ENCODE data around the gene TPM4.
A peak's percentile ranks its signal among the peaks of the same experiment; 100 is the strongest.
"Not testable (repeated sequence)": the region's sequence is repeated elsewhere in the genome, so short reads cannot be mapped to it uniquely, and the experiment has no call there.

The TPM4 gene

GRCh38 chr19:16084067-16084685 is 7.9 kb downstream of the TPM4 start:
- no peak for TF ChIP-seq CTCF (conservative IDR thresholded peaks at IDR 0.05; ENCODE audit: low read length)
- no peak overlapping the region for H3K4me3 ChIP-seq (ENCODE audit: low read length)
- no peak for DNase-seq (ENCODE audit: low read depth)

- no peak overlapping the region for H3K4me3 ChIP-seq (ENCODE audit: low read length)
- peak; percentile 54 for DNase-seq (ENCODE audit: low read depth)
- TF ChIP-seq CTCF (conservative IDR thresholded peaks at IDR 0.05; ENCODE audit: low read length): no peak
These were observed 8.8 kb downstream of the TPM4 start for GRCh38 chr19:16085115-16085514.

- H3K4me3 ChIP-seq (ENCODE audit: low read length); DNase-seq (ENCODE audit: low read depth): not testable (repeated sequence)
These were observed 11.1 kb downstream of the TPM4 start for GRCh38 chr19:16087404-16087803.

GRCh38 chr19:16087940-16088339 is 11.6 kb downstream of the TPM4 start:
- H3K4me3 ChIP-seq (ENCODE audit: low read length): no peak overlapping the region
- TF ChIP-seq CTCF (conservative IDR thresholded peaks at IDR 0.05; ENCODE audit: low read length): no peak
- DNase-seq (ENCODE audit: low read depth): no peak

GRCh38 chr19:16088351-16089009 is 12.2 kb downstream of the TPM4 start:
- no peak overlapping the region for H3K4me3 ChIP-seq (ENCODE audit: low read length)
- no peak for DNase-seq (ENCODE audit: low read depth)
- TF ChIP-seq CTCF (conservative IDR thresholded peaks at IDR 0.05; ENCODE audit: low read length): peak; percentile 38

GRCh38 chr19:16089010-16089846 is 12.9 kb downstream of the TPM4 start:
- DNase-seq (ENCODE audit: low read depth): no peak
- TF ChIP-seq CTCF (conservative IDR thresholded peaks at IDR 0.05; ENCODE audit: low read length): no peak
- H3K4me3 ChIP-seq (ENCODE audit: low read length): no peak overlapping the region

- TF ChIP-seq CTCF (conservative IDR thresholded peaks at IDR 0.05; ENCODE audit: low read length): no peak
- H3K4me3 ChIP-seq (ENCODE audit: low read length): no peak overlapping the region
- no peak for DNase-seq (ENCODE audit: low read depth)
These were observed 15.5 kb downstream of the TPM4 start for GRCh38 chr19:16091546-16092475.
